Endothelial cell of umbilical vein (primary cell): Measurements from ENCODE around the gene PTK6. TPM values are rescaled to one million over a fixed set of nuclear protein-coding genes. Genes with fewer than 3 reads are reported as not detected.

Experiments used
- BruUV-seq: library from RNA; stranded (reverse); fragments of 400-500 nt; replicated peaks from 2 replicates; lab custom pipeline; 2021; lab: Mats Ljungman, UMichigan
- CTCF ChIA-PET: fragments of 300-600, 350-600 bp; sonication (Branson Sonifier 250); formaldehyde crosslinking; loops from one replicate; lab custom pipeline; 2021; ENCODE audit warnings: antibody characterized with exemption, inconsistent platforms; lab: Charles Lee
- POLR2A ChIA-PET: fragments of 300-600, 350-600 bp; sonication (Branson Sonifier 250); formaldehyde crosslinking; loops from one replicate; lab custom pipeline; 2021; ENCODE audit warnings: antibody characterized with exemption, inconsistent platforms; lab: Charles Lee
- DNase-seq: peaks from one replicate; pipeline ENCODE4 v3.0.0-alpha.2; 2011; ENCODE audit warnings: low read depth, low spot score
- FAIRE-seq: peaks from 2 replicates; lab custom pipeline; 2011; peaks lifted over from hg19 to GRCh38; lab: Jason Lieb, UNC
- H2AFZ ChIP-seq: 2 replicates; pipeline ENCODE4 v1.6.0; 2012; ENCODE audit warnings: low read depth, low read length, control low read depth, inconsistent platforms
- H3K27ac ChIP-seq: 2 replicates; pipeline ENCODE4 v1.5.1; 2011; ENCODE audit warnings: low read depth, mild to moderate bottlenecking, control low read depth, low read length, moderate library complexity; ENCODE audit not compliant: insufficient read depth
- H3K27me3 ChIP-seq, 2 experiments: 2 replicates each; pipeline versions ENCODE4 v1.6.0 to v1.6.1; 2011; ENCODE audit warnings: low read length in 2 of 2, mixed read lengths in 1 of 2; ENCODE audit not compliant: control insufficient read depth in 2 of 2, insufficient read depth in 2 of 2
- H3K36me3 ChIP-seq, 2 experiments: 2 replicates in 1 of 2; 3 replicates in 1 of 2; pipeline ENCODE4 v1.5.1; 2011; ENCODE audit warnings: low read length in 2 of 2, mild to moderate bottlenecking in 1 of 2, moderate library complexity in 1 of 2; ENCODE audit not compliant: control insufficient read depth in 2 of 2, insufficient read depth in 2 of 2; ENCODE audit errors: extremely low read depth in 1 of 2
- H3K4me1 ChIP-seq: 3 replicates; pipeline ENCODE4 v1.5.1; 2011; ENCODE audit warnings: mild to moderate bottlenecking, low read length; ENCODE audit not compliant: control insufficient read depth, insufficient read depth; ENCODE audit errors: extremely low read depth
- H3K4me2 ChIP-seq: 2 replicates; pipeline ENCODE4 v1.6.1; 2011; ENCODE audit warnings: low read length, control low read depth, mixed read lengths; ENCODE audit not compliant: insufficient read depth
- H3K4me3 ChIP-seq, 3 experiments: fragments of 200-600 bp in 1 of 3; sonication (generic), shearing (Covaris generic) in 1 of 3; replicated peaks in 1 of 3; 2 replicates each; pipeline ENCODE4 v1.5.1; 2011 to 2016; ENCODE audit warnings: control low read depth in 3 of 3, low read length in 3 of 3, mild to moderate bottlenecking in 2 of 3, inconsistent platforms in 1 of 3, low read depth in 1 of 3, moderate library complexity in 1 of 3; ENCODE audit not compliant: insufficient read depth in 1 of 3
- H3K79me2 ChIP-seq: 2 replicates; pipeline ENCODE4 v1.6.0; 2012; ENCODE audit warnings: low read length, inconsistent platforms; ENCODE audit not compliant: control insufficient read depth, insufficient read depth
- H3K9ac ChIP-seq: replicated peaks from 2 replicates; pipeline ENCODE3; 2011; ENCODE audit warnings: low read length, control low read depth; ENCODE audit not compliant: insufficient read depth; ENCODE audit errors: extremely low read depth
- H3K9me1 ChIP-seq: replicated peaks from 3 replicates; pipeline ENCODE4 v1.6.0; 2011; ENCODE audit warnings: mild to moderate bottlenecking, low read length; ENCODE audit not compliant: control insufficient read depth, insufficient read depth; ENCODE audit errors: extremely low read depth
- H3K9me3 ChIP-seq: replicated peaks from 2 replicates; pipeline ENCODE4 v1.5.1; 2012; ENCODE audit warnings: low read length, inconsistent platforms; ENCODE audit not compliant: control insufficient read depth, insufficient read depth
- H4K20me1 ChIP-seq: replicated peaks from 2 replicates; pipeline ENCODE3; 2011; ENCODE audit warnings: mild to moderate bottlenecking, low read length; ENCODE audit not compliant: control insufficient read depth, insufficient read depth; ENCODE audit errors: extremely low read depth
- CTCF ChIP-seq, 2 donors: IDR thresholded peaks; 1 replicate in 1 of 2; 2 replicates in 1 of 2; pipeline ENCODE4 v1.5.1; 2011; ENCODE audit warnings: low read length in 2 of 2, mild to moderate bottlenecking in 2 of 2, moderate library complexity in 2 of 2, control low read depth in 1 of 2, inconsistent platforms in 1 of 2, low read depth in 1 of 2; ENCODE audit not compliant: insufficient read depth in 1 of 2; ENCODE audit errors: extremely low read depth in 1 of 2
- EZH2 ChIP-seq: IDR thresholded peaks from 2 replicates; pipeline ENCODE4 v1.6.1; 2012; ENCODE audit warnings: borderline replicate concordance, low read depth, mild to moderate bottlenecking, moderate library complexity, low read length, inconsistent platforms; ENCODE audit not compliant: severe bottlenecking
- FOS ChIP-seq: IDR thresholded peaks from 2 replicates; pipeline ENCODE4 v1.6.1; 2011; ENCODE audit warnings: mild to moderate bottlenecking, low read length, moderate library complexity, borderline replicate concordance; ENCODE audit not compliant: insufficient read depth
- GATA2 ChIP-seq: IDR thresholded peaks from 2 replicates; pipeline ENCODE4 v1.7.0; 2011; ENCODE audit warnings: low read depth, mild to moderate bottlenecking, moderate library complexity, mixed read lengths, low read length; ENCODE audit not compliant: insufficient read length, insufficient read depth
- JUN ChIP-seq: IDR thresholded peaks from 2 replicates; pipeline ENCODE4 v1.6.1; 2011; ENCODE audit warnings: borderline replicate concordance, low read depth; ENCODE audit not compliant: insufficient read length, insufficient read depth
- MAX ChIP-seq: IDR thresholded peaks from 2 replicates; pipeline ENCODE4 v1.6.1; 2011; ENCODE audit not compliant: insufficient read depth, insufficient read length
- MYC ChIP-seq: IDR thresholded peaks from one replicate; pipeline ENCODE4 v1.6.1; 2011; ENCODE audit warnings: mild to moderate bottlenecking, low read depth, low read length
- POLR2A ChIP-seq: IDR thresholded peaks from 2 replicates; pipeline ENCODE4 v1.6.1; 2012; ENCODE audit warnings: low read depth, mild to moderate bottlenecking, control low read depth, low read length
- POLR2AphosphoS5 ChIP-seq: IDR thresholded peaks from 2 replicates; pipeline ENCODE4 v1.6.1; 2012; ENCODE audit warnings: low read depth, mild to moderate bottlenecking, control low read depth, low read length, moderate library complexity; ENCODE audit not compliant: insufficient read depth
- dilution Hi-C: fragments of 300-500 bp; cut with MboI; formaldehyde crosslinking; loops from one replicate; pipeline ENCODE4 v1.15.0; 2019; ENCODE audit warnings: low sequenced_read_pairs; ENCODE audit not compliant: extremely low pct_ligation_motif_present
- intact Hi-C: fragments of 100-400 bp; cut with micrococcal nuclease; formaldehyde crosslinking; loops from one replicate; pipeline ENCODE4 v1.10.0; 2022
- polyA plus RNA-seq, 4 experiments: library from polyadenylated mRNA; depleted of rRNA in 3 of 4; stranded (reverse) in 3 of 4; unstranded in 1 of 4; fragments of >200 nt; gene quantifications; 2 replicates each; pipeline versions ENCODE4 v1.2.1 to v1.2.3, GENCODE V29; 2011 to 2012; ENCODE audit warnings: missing spikeins in 1 of 4
- total RNA-seq: library from RNA; stranded (reverse); gene quantifications from 2 replicates; pipeline ENCODE4 v1.2.3, GENCODE V29; 2021

PTK6 gene
- total and polyA plus RNA-seq, 2 donors (not counting 3 experiments of a cell fraction or from before 2014, with no cell fraction given): 0.18 TPM; not detected in 1

- Histone ChIP-seq H3K4me2 (no peak overlapping the region), H3K9me1 (no peaks in the 10 kb centered on the region), H3K9ac (no peak overlapping the region), H3K79me2 (no peaks in the 10 kb centered on the region), H3K27me3 (no peaks in the 10 kb centered on the region), H2AFZ (no peak overlapping the region), H3K27ac (no peak overlapping the region), H3K9me3 (no peaks in the 10 kb centered on the region), H3K4me1 (no peaks in the 10 kb centered on the region), H3K4me3 (no peak overlapping the region), H3K36me3 (no peaks in the 10 kb centered on the region), H4K20me1 (no peaks in the 10 kb centered on the region)
- intact Hi-C loops: loop anchor here (2.0 kb wide), 2 partner anchors 236 to 518 kb away; no protein-coding TSS in a partner anchor
- BruUV-seq: no TSS peak
- TF ChIP-seq JUN: no peak
- TF ChIP-seq GATA2: no peak
- no peak for TF ChIP-seq MAX
- dilution Hi-C loops: no loop called here
- CTCF ChIA-PET: interaction anchor here (0.8 to 5.7 kb wide), 11 partner anchors 8 to 583 kb away, joined by 3 to 89 read pairs (median 12); partner anchors contain the start of genes HELZ2, PPDPF, SRMS and TPD52L2
- POLR2A ChIA-PET: interaction anchor here (1.5 kb wide), 1 partner anchor 35 kb away, joined by 5 read pairs; the partner anchor contains the start of gene HELZ2
- no peak for DNase-seq
- FAIRE-seq: no peak
These were observed 1.9 kb upstream of the PTK6 start for GRCh38 chr20:63539092-63539430.

- DNase-seq (no peak), FAIRE-seq (peak; percentile 80)
- no peaks in the 10 kb centered on the region for H3K79me2 ChIP-seq
- dilution Hi-C loops (no loop called here), intact Hi-C loops (loop anchor here (1.0 to 2.0 kb wide), 6 partner anchors 236 to 582 kb away; no protein-coding TSS in a partner anchor)
- TF ChIP-seq POLR2AphosphoS5: no peak
- TF ChIP-seq EZH2: no peak
- TF ChIP-seq CTCF (IDR thresholded peaks at IDR 0.05; ENCODE audit: extremely low read depth in 1 of 2, insufficient read depth in 1 of 2, low read depth in 1 of 2, low read length in 2 of 2): no peak
- no peak for TF ChIP-seq MYC
- no peak for TF ChIP-seq MAX
- TF ChIP-seq POLR2A: no peak
- TF ChIP-seq GATA2: no peak
- no peak for TF ChIP-seq FOS
- no peak for TF ChIP-seq JUN
- CTCF ChIA-PET: interaction anchor here (0.6 to 5.7 kb wide), 46 partner anchors 8 to 583 kb away, joined by 3 to 89 read pairs (median 5); partner anchors contain the start of genes ARFRP1, DNAJC5, GMEB2 and HELZ2
- no TSS peak for BruUV-seq
- H3K9me1 ChIP-seq: no peaks in the 10 kb centered on the region
- H3K4me3 ChIP-seq: peak overlapping the region in 1 of 3 experiments; percentile 34
- H3K9me3 ChIP-seq: no peaks in the 10 kb centered on the region
- H3K9ac ChIP-seq: no peak overlapping the region
- no peak overlapping the region for H3K4me2 ChIP-seq
- H4K20me1 ChIP-seq: no peaks in the 10 kb centered on the region
- H3K27me3 ChIP-seq: no peaks in the 10 kb centered on the region
- no peaks in the 10 kb centered on the region for H3K36me3 ChIP-seq
- POLR2A ChIA-PET: interaction anchor here (0.5 to 1.5 kb wide), 6 partner anchors 10 to 506 kb away, joined by 3 to 6 read pairs (median 4); partner anchors contain the start of genes HELZ2 and TPD52L2
- H3K27ac ChIP-seq: no peak overlapping the region
- H3K4me1 ChIP-seq: no peaks in the 10 kb centered on the region
- H2AFZ ChIP-seq: peak overlapping the region; percentile 61
These were observed 1.3 kb upstream of the PTK6 start for GRCh38 chr20:63538204-63539091.
